ENCODE data around the gene SLC22A23.
"Not testable (repeated sequence)": the region's sequence is repeated elsewhere in the genome, so short reads cannot be mapped to it uniquely, and the experiment has no call there.

The SLC22A23 gene

DNA sequence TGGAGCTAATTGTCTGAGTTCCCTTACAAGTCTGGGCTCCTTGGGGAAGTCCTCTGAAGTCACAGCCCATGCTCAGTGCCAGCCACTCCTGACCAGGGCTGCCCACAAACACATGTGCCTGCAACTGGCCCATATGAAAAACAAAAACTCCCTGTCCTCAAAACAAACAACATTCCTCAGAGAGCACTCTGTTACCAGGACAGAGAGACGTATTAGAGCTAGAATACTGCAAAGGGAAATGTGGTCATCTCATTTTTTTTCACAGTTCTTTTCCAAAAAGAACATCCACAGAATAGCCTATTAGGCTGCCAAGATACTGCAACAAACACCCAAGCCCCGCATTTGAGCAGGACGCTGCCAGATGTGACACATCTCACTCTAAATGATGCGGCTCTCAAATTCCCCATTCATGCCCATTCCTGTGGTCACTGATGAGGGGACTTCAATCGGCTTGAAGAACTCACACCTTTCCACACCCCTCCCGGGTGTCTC is 71.1 kb downstream of the SLC22A23 start:
- H3K4me1 ChIP-seq (ENCODE audit: insufficient read depth, low read length), result no peaks in the 10 kb centered on the region

DNA sequence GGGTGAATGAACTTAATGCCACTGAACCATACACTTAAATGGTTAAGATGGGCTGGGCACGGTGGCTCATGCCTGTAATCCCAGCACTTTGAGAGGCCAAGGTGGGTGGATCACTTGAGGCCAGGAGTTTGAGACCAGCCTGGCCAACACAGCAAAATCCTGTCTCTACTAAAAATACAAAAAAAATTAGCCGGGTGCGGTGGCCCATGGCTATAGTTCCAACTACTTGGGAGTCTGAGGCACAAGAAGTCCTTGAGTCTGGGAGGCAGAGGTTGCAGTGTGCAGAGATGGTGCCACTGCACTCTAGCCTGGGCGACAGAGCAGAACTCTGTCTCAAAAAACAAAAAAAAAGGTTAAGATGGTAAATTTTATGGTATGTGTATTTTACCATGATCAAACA is 71.7 kb downstream of the SLC22A23 start:
- H4K20me1 ChIP-seq (ENCODE audit: insufficient read depth, low read length); H3K4me3 ChIP-seq (ENCODE audit: low read depth in 1 of 2, low read length in 2 of 2); ATAC-seq (ENCODE audit: insufficient read depth, low read depth); H3K79me2 ChIP-seq (ENCODE audit: insufficient read depth, low read length); H3K4me1 ChIP-seq (ENCODE audit: insufficient read depth, low read length); H3K4me2 ChIP-seq (ENCODE audit: insufficient read depth, low read length); DNase-seq; H2AFZ ChIP-seq (ENCODE audit: low read depth, low read length); H3K27ac ChIP-seq (ENCODE audit: low read length); H3K9ac ChIP-seq (ENCODE audit: low read depth, low read length); H3K36me3 ChIP-seq (ENCODE audit: insufficient read depth, low read length); H3K9me3 ChIP-seq (ENCODE audit: insufficient read depth, low read length, severe bottlenecking): not testable (repeated sequence)
- peaks cover 16% of the 10 kb centered on the region for H3K27me3 ChIP-seq (ENCODE audit: insufficient read depth, low read length, poor library complexity)

More for the DNA sequence above, 71.1 kb downstream of the SLC22A23 start:
- peaks cover 16% of the 10 kb centered on the region for H3K27me3 ChIP-seq (ENCODE audit: insufficient read depth, low read length, poor library complexity)
- TF ChIP-seq EZH2 (IDR thresholded peaks at IDR 0.05; ENCODE audit: borderline replicate concordance, low read depth, low read length, severe bottlenecking), result no peak
- TF ChIP-seq, protein P1, sequence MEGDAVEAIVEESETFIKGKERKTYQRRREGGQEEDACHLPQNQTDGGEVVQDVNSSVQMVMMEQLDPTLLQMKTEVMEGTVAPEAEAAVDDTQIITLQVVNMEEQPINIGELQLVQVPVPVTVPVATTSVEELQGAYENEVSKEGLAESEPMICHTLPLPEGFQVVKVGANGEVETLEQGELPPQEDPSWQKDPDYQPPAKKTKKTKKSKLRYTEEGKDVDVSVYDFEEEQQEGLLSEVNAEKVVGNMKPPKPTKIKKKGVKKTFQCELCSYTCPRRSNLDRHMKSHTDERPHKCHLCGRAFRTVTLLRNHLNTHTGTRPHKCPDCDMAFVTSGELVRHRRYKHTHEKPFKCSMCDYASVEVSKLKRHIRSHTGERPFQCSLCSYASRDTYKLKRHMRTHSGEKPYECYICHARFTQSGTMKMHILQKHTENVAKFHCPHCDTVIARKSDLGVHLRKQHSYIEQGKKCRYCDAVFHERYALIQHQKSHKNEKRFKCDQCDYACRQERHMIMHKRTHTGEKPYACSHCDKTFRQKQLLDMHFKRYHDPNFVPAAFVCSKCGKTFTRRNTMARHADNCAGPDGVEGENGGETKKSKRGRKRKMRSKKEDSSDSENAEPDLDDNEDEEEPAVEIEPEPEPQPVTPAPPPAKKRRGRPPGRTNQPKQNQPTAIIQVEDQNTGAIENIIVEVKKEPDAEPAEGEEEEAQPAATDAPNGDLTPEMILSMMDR (IDR thresholded peaks at IDR 0.05; ENCODE audit: borderline replicate concordance, extremely low read depth, low read length, poor library complexity, severe bottlenecking), result no peak
- H3K9ac ChIP-seq (ENCODE audit: low read depth, low read length), result no peak overlapping the region
- no peaks in the 10 kb centered on the region for H3K36me3 ChIP-seq (ENCODE audit: insufficient read depth, low read length)
- H4K20me1 ChIP-seq (ENCODE audit: insufficient read depth, low read length), result no peaks in the 10 kb centered on the region
- H3K9me3 ChIP-seq (ENCODE audit: insufficient read depth, low read length, severe bottlenecking), result no peaks in the 10 kb centered on the region
- no peak for ATAC-seq (ENCODE audit: insufficient read depth, low read depth)
- H3K4me2 ChIP-seq (ENCODE audit: insufficient read depth, low read length), result no peak overlapping the region
- no peak overlapping the region for H2AFZ ChIP-seq (ENCODE audit: low read depth, low read length)
- no peak overlapping the region for H3K27ac ChIP-seq (ENCODE audit: low read length)
- no peak for DNase-seq
- no peak overlapping the region for H3K4me3 ChIP-seq (ENCODE audit: low read depth in 1 of 2, low read length in 2 of 2)
- no peaks in the 10 kb centered on the region for H3K79me2 ChIP-seq (ENCODE audit: insufficient read depth, low read length)

DNA sequence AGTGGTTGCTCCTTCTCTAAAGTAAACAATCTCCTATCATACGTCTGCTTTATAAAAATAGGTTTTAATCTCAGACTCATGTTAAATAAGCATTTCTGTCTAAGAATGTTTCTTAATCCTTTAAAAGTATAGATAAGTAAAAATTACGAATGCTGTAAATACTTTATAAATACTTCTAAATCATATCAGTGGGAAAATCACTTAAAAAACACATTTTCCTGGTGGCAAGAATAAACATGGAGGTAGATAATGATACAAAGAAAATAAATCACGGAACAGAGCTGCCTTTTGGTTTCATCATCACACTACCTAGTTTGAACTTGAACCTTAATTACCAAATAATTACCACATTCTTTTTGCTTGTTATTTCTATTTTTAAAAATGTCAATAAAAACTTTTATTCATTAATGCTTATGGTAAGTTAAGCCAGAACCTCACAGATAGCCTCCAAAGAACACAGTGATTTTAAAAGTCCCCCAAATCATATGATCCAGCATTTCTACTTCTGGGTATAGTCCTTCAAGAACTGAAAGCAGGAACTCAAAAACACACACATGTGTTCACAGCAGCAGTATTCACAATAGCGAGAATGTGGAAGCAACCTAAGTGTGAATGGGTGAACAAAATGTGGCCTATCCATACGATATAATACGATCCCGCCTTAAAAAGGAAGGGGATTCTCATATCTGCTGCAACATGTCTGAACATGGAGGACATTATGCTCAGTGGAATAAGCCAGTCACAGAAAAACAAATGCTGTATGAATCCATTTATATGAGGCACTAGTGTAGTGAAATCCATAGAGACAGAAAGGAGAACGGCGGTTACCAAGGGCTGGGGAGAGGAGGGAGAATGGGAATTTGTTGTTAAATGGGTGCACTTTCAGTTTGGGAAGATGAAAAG is 72.4 kb downstream of the SLC22A23 start:
- Histone ChIP-seq H4K20me1 (ENCODE audit: insufficient read depth, low read length) (no peaks in the 10 kb centered on the region), H3K9me3 (ENCODE audit: insufficient read depth, low read length, severe bottlenecking) (no peaks in the 10 kb centered on the region), H3K4me3 (ENCODE audit: low read depth in 1 of 2, low read length in 2 of 2) (no peak overlapping the region), H3K4me1 (ENCODE audit: insufficient read depth, low read length) (no peaks in the 10 kb centered on the region), H3K9ac (ENCODE audit: low read depth, low read length) (no peak overlapping the region), H3K4me2 (ENCODE audit: insufficient read depth, low read length) (no peak overlapping the region), H3K36me3 (ENCODE audit: insufficient read depth, low read length) (no peaks in the 10 kb centered on the region), H2AFZ (ENCODE audit: low read depth, low read length) (no peak overlapping the region), H3K27ac (ENCODE audit: low read length) (no peak overlapping the region), H3K79me2 (ENCODE audit: insufficient read depth, low read length) (no peaks in the 10 kb centered on the region), H3K27me3 (ENCODE audit: insufficient read depth, low read length, poor library complexity) (peaks cover 21% of the 10 kb centered on the region)
- no peak for DNase-seq
- TF ChIP-seq, protein P1 (IDR thresholded peaks at IDR 0.05; ENCODE audit: borderline replicate concordance, extremely low read depth, low read length, poor library complexity, severe bottlenecking), result no peak
- TF ChIP-seq EZH2 (IDR thresholded peaks at IDR 0.05; ENCODE audit: borderline replicate concordance, low read depth, low read length, severe bottlenecking), result no peak
- ATAC-seq (ENCODE audit: insufficient read depth, low read depth), result no peak

DNA sequence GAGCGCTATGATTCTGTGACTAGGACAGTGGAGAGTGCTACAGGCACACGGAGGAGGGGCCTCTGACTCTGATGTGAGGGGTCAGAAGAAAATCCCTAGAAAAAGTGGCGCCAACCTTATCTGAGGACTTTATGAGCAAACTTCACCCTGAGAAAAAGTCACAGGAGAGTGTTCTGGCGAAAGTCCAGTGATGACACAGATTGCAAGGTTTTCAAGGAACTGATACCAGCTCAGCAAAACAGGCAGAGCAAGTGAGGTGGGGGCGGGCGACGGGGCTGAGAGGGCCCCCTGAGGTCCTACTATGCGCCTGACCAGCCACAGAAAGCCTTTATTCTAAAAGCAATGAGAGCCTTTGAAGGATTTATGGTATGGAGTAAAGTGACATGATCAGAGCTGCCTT is 73.3 kb downstream of the SLC22A23 start:
- no peak for TF ChIP-seq EZH2 (IDR thresholded peaks at IDR 0.05; ENCODE audit: borderline replicate concordance, low read depth, low read length, severe bottlenecking)
- TF ChIP-seq, protein P1 (IDR thresholded peaks at IDR 0.05; ENCODE audit: borderline replicate concordance, extremely low read depth, low read length, poor library complexity, severe bottlenecking), result no peak
- Histone ChIP-seq H2AFZ (ENCODE audit: low read depth, low read length) (no peak overlapping the region), H3K9ac (ENCODE audit: low read depth, low read length) (no peak overlapping the region), H4K20me1 (ENCODE audit: insufficient read depth, low read length) (no peaks in the 10 kb centered on the region), H3K36me3 (ENCODE audit: insufficient read depth, low read length) (no peaks in the 10 kb centered on the region), H3K79me2 (ENCODE audit: insufficient read depth, low read length) (no peaks in the 10 kb centered on the region), H3K27me3 (ENCODE audit: insufficient read depth, low read length, poor library complexity) (peaks cover 28% of the 10 kb centered on the region), H3K4me3 (ENCODE audit: low read depth in 1 of 2, low read length in 2 of 2) (no peak overlapping the region), H3K4me1 (ENCODE audit: insufficient read depth, low read length) (no peaks in the 10 kb centered on the region), H3K9me3 (ENCODE audit: insufficient read depth, low read length, severe bottlenecking) (no peaks in the 10 kb centered on the region), H3K4me2 (ENCODE audit: insufficient read depth, low read length) (no peak overlapping the region), H3K27ac (ENCODE audit: low read length) (no peak overlapping the region)
- ATAC-seq (ENCODE audit: insufficient read depth, low read depth) (no peak), DNase-seq (no peak)

Measured in DND-41 (cell line).